Right lobe of liver (tissue), 4 donors: Measurements from ENCODE around the gene ZNF574.

Experiments
- CTCF ChIP-seq, 4 donors: fragments of 200-600 bp in 3 of 4; fragments of 450-650 bp in 1 of 4; IDR thresholded peaks; one replicate each; pipeline versions ENCODE4 v1.5.1 to v1.8.0; 2016 to 2022; ENCODE audit warnings: antibody characterized with exemption in 4 of 4, mild to moderate bottlenecking in 2 of 4
- POLR2A ChIP-seq: fragments of 450-650 bp; IDR thresholded peaks from one replicate; pipeline ENCODE4 v1.6.1; 2017; ENCODE audit warnings: antibody characterized with exemption, mild to moderate bottlenecking
- donor health status: DM: no; HTN: no; CAD: no.
- donor health status: DM: no; HTN: no; CAD: no.
- donor health status: DM: no; HTN: yes; CAD: no.

GRCh38 chr19:42079886-42080763 lies 4.2 kb downstream of the ZNF574 start:
- TF ChIP-seq POLR2A (no peak), CTCF (IDR thresholded peaks at IDR 0.05) (no peak)
